Muscle of arm (tissue), 14 donors: ENCODE measurements around the gene EPHA8. TPM values are rescaled to one million over a fixed set of nuclear protein-coding genes. Genes with fewer than 3 reads are reported as not detected.
A peak's percentile ranks its signal among the peaks of the same experiment; 100 is the strongest.

Experiments
- DNase-seq: peaks from one replicate; pipeline ENCODE4 v3.0.0-alpha.2; 2013
- long read RNA-seq, 11 donors: transcript quantifications; one replicate each; lab custom pipeline, GENCODE V29; 2026
- polyA plus RNA-seq, 12 donors: library from polyadenylated mRNA; unstranded; fragments of 120-200 nt; gene quantifications; one replicate each; pipeline ENCODE4 v1.2.1, GENCODE V29; 2013; ENCODE audit not compliant: insufficient read length in 12 of 12

The EPHA8 gene
- under 1 TPM in 3 of 12 donors, not detected in 9; 0.05 to 0.12 (median 0.08) TPM for polyA plus RNA-seq
- long read RNA-seq, donor 1 = 0 reads
- long read RNA-seq, donor 2 = 0 reads
- long read RNA-seq, donor 3 = 0 reads
- long read RNA-seq, donor 4 = 0 reads
- long read RNA-seq, donor 5 = 0 reads
- long read RNA-seq, donor 6 = 0 reads
- long read RNA-seq, donor 7 = 0 reads
- long read RNA-seq, donor 8 = 0 reads
- long read RNA-seq, donor 9 = 0 reads
- long read RNA-seq, donor 10 = 0 reads
- long read RNA-seq, donor 11 = 0 reads

GRCh38 chr1:22562584-22563583 lies at the start of gene EPHA8:
EPHA8 (plus strand) TSS chr1:22563489; CDS start chr1:22563636, 147 bp downstream.
- DNase-seq = no peak

GRCh38 chr1:22516906-22517571 lies 46.2 kb upstream of the EPHA8 start:
- DNase-seq = no peak

DNA sequence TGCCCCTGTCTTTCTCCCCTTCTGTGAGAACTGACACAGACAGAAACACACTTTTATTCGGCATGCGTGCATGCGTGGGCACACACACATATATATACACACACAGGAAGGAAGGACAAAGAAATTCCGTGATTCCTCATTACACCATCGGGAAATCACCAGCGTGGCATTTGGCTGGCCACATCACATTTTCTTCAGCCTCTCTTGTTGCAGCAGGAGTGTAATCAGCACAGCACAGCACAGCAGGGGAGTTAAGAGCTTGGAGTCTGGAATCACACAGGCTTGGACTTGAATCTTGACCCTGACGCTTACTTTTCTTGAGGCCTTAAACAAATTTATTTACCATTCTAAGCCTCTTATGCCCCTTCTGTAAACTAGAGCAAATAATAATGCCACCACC lies 45.3 kb upstream of the EPHA8 start:
- no peak for DNase-seq

GRCh38 chr1:22518379-22518778 lies 44.9 kb upstream of the EPHA8 start:
- DNase-seq = no peak

- no peak for DNase-seq
Observed at GRCh38 chr1:22520871-22521270, 42.4 kb upstream of the EPHA8 start.

DNA sequence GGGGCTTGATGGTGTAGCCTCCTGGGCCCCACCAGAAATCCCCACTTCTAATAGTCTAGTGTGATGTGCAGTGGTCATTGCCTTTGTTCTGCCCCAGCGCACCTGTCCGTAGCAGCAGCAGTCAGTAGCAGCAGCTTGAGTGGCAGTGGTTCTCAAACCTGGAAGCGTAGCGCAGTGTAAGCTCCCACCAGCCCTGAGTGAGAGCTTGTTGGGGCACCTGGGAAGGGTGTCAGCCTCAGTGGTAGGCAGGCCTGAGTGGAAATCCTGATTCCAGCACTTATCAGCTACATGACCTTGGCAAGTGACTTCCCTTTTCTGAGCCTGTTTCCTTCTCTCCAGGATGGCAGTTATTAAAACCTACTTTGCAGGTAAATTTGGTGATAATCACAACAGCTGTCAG lies 41.6 kb upstream of the EPHA8 start:
- no peak for DNase-seq

GRCh38 chr1:22522221-22522743 lies 41.0 kb upstream of the EPHA8 start:
- no peak for DNase-seq

GRCh38 chr1:22524481-22524880 lies 38.8 kb upstream of the EPHA8 start:
- DNase-seq = no peak

- DNase-seq = no peak
Observed at GRCh38 chr1:22525211-22525610, 38.1 kb upstream of the EPHA8 start.

- no peak for DNase-seq
Observed at GRCh38 chr1:22525646-22526045, 37.6 kb upstream of the EPHA8 start.

GRCh38 chr1:22526098-22526497 lies 37.2 kb upstream of the EPHA8 start:
- no peak for DNase-seq

DNA sequence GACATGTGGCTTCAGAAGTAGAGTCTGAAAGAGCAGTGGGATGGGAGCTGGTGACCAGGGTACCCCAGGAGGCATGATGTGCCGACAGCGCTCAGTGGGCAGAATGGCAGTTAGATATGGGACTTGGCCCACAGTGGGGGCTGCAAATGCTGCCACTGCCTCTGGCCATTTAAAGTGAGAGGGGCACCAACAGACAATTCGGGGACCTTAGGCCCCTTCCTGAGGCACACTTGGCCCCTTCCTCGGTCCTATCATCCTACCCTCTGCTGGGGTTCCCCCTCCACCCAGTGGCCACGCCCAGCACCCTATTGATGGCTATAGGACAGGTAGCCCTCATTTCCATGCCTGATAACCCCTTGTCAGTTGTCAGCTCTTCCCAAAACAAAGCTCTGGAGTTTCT lies 36.6 kb upstream of the EPHA8 start:
- no peak for DNase-seq

DNA sequence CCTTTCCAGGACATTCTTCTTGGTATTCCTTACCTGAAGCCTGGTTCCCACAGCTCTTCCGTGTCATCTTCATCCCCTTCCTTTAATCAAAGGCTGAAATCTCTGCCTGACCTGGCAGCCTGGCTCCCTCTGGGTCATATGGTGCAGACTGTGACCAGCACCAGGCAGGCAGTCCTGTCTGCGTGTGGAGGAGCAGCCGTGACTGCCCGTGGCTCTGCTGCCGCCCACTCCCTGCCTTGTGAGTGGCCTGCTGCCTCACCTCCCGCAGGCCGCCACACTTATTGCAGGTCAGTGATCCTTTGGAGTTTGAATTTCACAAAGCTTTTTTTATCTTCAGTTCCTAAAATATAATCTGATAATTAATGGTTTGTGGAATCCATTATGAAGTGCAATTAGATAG lies 36.2 kb upstream of the EPHA8 start:
- DNase-seq = no peak

DNA sequence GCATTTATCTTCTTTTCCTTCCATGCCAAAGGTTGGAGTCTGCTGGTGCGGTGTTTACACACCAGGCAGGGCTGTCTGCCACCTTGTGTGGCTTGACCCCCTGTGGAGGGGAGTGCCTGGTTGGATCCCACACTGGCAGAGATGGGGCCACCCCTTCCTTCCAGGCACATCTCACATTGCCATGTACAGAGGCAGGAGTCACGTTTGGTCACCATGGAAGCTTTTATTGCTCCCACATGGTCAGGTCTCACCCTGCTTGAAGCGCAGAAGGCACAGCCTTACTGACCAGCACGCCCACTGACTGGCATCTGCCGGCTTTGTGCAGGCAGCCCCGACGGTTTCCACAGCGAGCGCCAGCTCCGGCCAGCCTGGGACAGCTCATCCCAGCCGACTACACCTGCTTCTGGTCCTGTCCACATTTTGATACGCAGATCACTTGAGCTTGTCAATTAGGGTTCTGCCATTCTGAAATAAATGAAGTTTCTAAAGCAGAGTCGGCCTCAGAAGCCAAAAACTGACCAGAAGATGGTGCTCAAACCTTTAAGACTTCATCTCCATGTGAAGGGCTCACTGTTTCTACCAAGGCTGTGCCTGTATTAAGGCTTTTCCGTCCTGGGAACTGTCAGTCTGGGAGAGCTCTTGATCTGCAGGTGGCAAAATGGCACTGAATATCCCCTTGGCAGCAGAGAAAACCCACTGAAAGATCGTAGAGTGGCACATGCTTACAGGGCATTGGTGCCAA lies 35.6 kb upstream of the EPHA8 start:
- DNase-seq = peak; percentile 35

DNA sequence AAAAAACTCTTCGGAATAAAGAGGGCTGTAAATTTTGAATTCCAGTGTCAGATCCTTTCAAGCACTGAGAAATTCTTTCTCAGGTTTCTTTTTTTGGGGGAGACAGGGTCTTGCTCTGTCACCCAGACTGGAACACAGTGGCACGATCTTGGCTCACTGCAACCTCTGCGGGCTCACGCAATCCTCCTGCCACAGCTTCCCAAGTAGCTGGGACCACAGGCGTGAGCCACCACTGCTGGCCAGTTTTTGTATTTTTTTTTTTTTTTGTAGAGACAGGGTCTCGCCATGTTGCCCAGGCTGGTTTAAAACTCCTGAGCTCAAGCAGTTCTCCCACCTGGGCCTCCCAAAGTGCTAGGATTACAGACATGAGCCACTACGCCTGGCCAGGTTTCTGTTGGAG lies 34.8 kb upstream of the EPHA8 start:
- no peak for DNase-seq

DNA sequence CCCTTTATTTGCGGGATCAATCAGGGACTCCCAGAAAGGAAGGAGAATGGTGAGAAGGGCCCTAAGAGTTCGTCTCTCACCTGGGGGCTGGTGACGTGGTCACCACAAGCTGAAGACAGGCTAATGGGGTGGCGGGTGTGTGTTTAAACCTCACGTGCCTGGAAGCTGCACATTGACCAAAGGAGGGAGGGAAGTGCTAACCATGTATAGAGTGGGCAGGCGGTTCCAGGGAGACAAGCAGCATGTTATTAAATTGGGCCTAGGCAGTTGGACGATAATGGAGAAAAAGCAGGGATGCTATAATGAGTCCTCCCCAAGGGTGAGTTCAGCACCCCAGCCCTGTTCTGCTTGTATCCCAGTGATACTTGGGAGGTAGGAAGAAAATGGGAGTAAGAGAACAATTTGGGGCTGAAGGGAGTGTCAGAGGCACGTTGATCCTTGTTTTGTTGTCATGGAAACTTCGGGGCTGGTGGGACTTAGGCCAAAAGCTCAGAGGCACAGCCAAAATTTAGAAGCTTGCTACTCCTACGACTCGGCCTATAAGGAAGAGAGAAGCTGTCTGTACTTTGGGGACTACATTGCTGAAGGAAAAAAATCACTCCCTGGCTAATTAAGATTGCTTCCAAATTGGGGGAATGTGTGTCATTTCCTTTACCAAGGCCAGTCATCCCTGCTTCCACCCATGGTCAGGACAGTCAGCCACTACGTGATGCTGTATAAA lies 33.2 kb upstream of the EPHA8 start:
- DNase-seq = peak; percentile 93

GRCh38 chr1:22530715-22531114 lies 32.6 kb upstream of the EPHA8 start:
- DNase-seq = no peak

DNA sequence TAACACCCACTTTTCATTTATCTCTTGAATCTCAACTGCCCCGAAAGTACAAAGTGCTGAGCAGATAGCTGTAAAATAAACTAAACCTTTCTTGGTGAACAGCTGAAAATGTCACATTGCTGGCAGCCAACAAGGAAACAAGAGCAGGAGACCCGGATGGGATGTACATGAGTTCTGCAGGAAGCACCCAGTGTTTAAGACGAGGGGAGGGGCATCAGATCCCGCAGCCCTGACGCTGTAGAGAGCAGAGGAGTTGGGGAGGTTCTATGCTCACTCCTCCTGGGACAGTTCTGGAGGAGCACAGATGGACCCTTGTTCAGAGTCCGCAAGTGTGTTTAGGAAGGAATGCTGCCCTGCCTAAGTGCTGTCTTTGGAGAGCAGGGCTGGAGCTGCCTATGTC lies 32.0 kb upstream of the EPHA8 start:
- peak; percentile 51 for DNase-seq

DNA sequence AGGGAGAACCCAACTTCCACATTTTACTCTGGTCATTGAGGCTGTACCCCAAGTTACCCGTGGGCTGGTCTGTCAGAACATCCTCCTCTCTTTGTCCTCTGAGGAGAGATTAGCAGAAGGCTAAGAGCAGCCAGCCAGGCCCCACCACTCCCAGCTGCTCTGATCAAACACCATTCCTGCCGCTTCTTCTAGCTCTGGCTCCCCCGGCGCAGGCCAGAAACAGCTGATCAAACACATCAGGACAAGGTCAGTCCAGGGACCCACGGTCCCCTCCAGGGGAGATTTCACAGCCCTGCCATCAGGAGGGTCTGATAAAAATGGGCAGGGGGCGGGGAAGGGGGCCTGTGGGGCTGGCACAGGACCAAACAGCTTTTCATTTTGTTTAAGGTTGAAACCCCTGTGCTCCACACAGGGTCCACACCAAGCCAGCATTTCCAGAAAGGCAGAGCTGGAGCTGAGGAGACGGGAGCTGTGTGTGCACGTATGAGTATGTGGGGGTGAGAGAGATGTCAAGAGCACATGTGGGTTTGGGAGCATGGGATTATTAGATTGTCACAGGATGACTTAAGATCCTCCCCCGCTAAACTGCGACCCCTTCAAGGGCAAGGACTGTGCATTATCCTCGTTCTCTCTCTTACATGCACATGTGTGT lies 29.9 kb upstream of the EPHA8 start:
- DNase-seq = no peak

GRCh38 chr1:22534951-22535350 lies 28.3 kb upstream of the EPHA8 start:
- DNase-seq = no peak
